Liver (tissue), 9 donors: ENCODE data around the gene OR6K6. TPM values are rescaled to one million over a fixed set of nuclear protein-coding genes. Genes with fewer than 3 reads are reported as not detected.

Experiments
- DNase-seq: peaks from one replicate; pipeline ENCODE4 v3.0.0-alpha.2; 2017; ENCODE audit warnings: low spot score
- H3K27ac ChIP-seq, 2 donors: one replicate each; pipeline ENCODE4 v1.7.0; 2013; ENCODE audit warnings: inconsistent platforms in 2 of 2, low read length in 2 of 2, control low read depth in 1 of 2, low read depth in 1 of 2, mild to moderate bottlenecking in 1 of 2
- H3K27me3 ChIP-seq, 4 donors: one replicate each; pipeline versions ENCODE4 v1.6.1 to v1.7.0; 2013; ENCODE audit warnings: low read length in 3 of 4, inconsistent platforms in 1 of 4, mild to moderate bottlenecking in 1 of 4, moderate library complexity in 1 of 4; ENCODE audit not compliant: control insufficient read depth in 4 of 4, insufficient read depth in 4 of 4
- H3K36me3 ChIP-seq, 4 donors: one replicate each; pipeline versions ENCODE4 v1.6.1 to v1.7.0; 2013; ENCODE audit warnings: low read length in 3 of 4, mild to moderate bottlenecking in 3 of 4, low read depth in 1 of 4, moderate library complexity in 1 of 4; ENCODE audit not compliant: control insufficient read depth in 4 of 4, insufficient read depth in 3 of 4
- H3K4me1 ChIP-seq, 4 donors: one replicate each; pipeline versions ENCODE4 v1.6.1 to v1.7.0; 2013; ENCODE audit warnings: low read length in 3 of 4, mild to moderate bottlenecking in 3 of 4, moderate library complexity in 1 of 4; ENCODE audit not compliant: control insufficient read depth in 4 of 4, insufficient read depth in 4 of 4
- H3K4me3 ChIP-seq, 3 donors: one replicate each; pipeline versions ENCODE4 v1.6.1 to v1.7.0; 2013; ENCODE audit warnings: low read length in 3 of 3, control low read depth in 1 of 3, low read depth in 1 of 3, mild to moderate bottlenecking in 1 of 3
- H3K9ac ChIP-seq, 2 donors: one replicate each; pipeline ENCODE4 v1.7.0; 2013; ENCODE audit warnings: low read length in 2 of 2, mild to moderate bottlenecking in 2 of 2, moderate library complexity in 2 of 2, control low read depth in 1 of 2, low read depth in 1 of 2
- H3K9me3 ChIP-seq, 4 donors: one replicate each; pipeline versions ENCODE4 v1.6.1 to v1.7.0; 2013; ENCODE audit warnings: low read length in 3 of 4; ENCODE audit not compliant: control insufficient read depth in 4 of 4
- EGR1 ChIP-seq, 2 donors: IDR thresholded peaks; 2 replicates each; pipeline ENCODE4 v1.6.1; 2016 to 2018; ENCODE audit warnings: antibody characterized with exemption in 2 of 2, low read depth in 2 of 2
- FOXA1 ChIP-seq: IDR thresholded peaks from 2 replicates; pipeline ENCODE4 v1.6.1; 2016; ENCODE audit warnings: antibody characterized with exemption
- FOXA2 ChIP-seq: IDR thresholded peaks from 2 replicates; pipeline ENCODE4 v1.6.1; 2016; ENCODE audit warnings: antibody characterized with exemption
- GABPA ChIP-seq, 2 donors: IDR thresholded peaks in 1 of 2; conservative IDR thresholded peaks in 1 of 2; 2 replicates each; pipeline ENCODE4 v1.6.1; 2016; ENCODE audit warnings: antibody characterized with exemption in 2 of 2, mild to moderate bottlenecking in 1 of 2, moderate library complexity in 1 of 2
- HNF4A ChIP-seq, 2 donors: conservative IDR thresholded peaks; 2 replicates each; pipeline ENCODE4 v1.6.1; 2016; ENCODE audit warnings: antibody characterized with exemption in 2 of 2, mild to moderate bottlenecking in 2 of 2
- HNF4G ChIP-seq: IDR thresholded peaks from 2 replicates; pipeline ENCODE4 v1.6.1; 2016; ENCODE audit warnings: antibody characterized with exemption
- JUND ChIP-seq, 2 donors: IDR thresholded peaks; 2 replicates each; pipeline ENCODE4 v1.6.1; 2016; ENCODE audit warnings: antibody characterized with exemption in 2 of 2
- NR2F2 ChIP-seq: IDR thresholded peaks from 2 replicates; pipeline ENCODE4 v1.6.1; 2016; ENCODE audit warnings: antibody characterized with exemption
- RAD21 ChIP-seq, 2 donors: IDR thresholded peaks; 2 replicates each; pipeline ENCODE4 v1.6.1; 2016; ENCODE audit warnings: antibody characterized with exemption in 2 of 2, mild to moderate bottlenecking in 2 of 2
- SP1 ChIP-seq: IDR thresholded peaks from 2 replicates; pipeline ENCODE4 v1.6.1; 2018; ENCODE audit warnings: antibody characterized with exemption, mild to moderate bottlenecking
- TAF1 ChIP-seq: conservative IDR thresholded peaks from 2 replicates; pipeline ENCODE4 v1.6.1; 2016; ENCODE audit warnings: antibody characterized with exemption, mild to moderate bottlenecking
- YY1 ChIP-seq: IDR thresholded peaks from 2 replicates; pipeline ENCODE4 v1.6.1; 2016; ENCODE audit warnings: antibody characterized with exemption, mild to moderate bottlenecking
- WGBS: extraction: QIAGEN DNeasy Blood & Tissue Kit; methylation state at CpG from one replicate; pipeline ENCODE4 v1.1.7; 2013; 5-methylcytosine and 5-hydroxymethylcytosine counted together
- polyA plus RNA-seq, 2 donors: library from polyadenylated mRNA; stranded (reverse) in 1 of 2; unstranded in 1 of 2; fragments of 200-250 nt in 1 of 2; fragments of >200 nt in 1 of 2; fragmentation: Nextera tagmentation in 1 of 2; extraction: Ambion mirVana in 1 of 2; gene quantifications; one replicate each; pipeline versions ENCODE4 v1.2.1 to v1.2.3, GENCODE V29; 2013 to 2015
- total RNA-seq, 2 donors: library from RNA; depleted of rRNA; stranded (reverse); fragments of >200 nt; gene quantifications; one replicate each; pipeline ENCODE4 v1.2.3, GENCODE V29; 2014
- TF ChIP-seq, protein P1 (sequence below): IDR thresholded peaks from 2 replicates; pipeline ENCODE4 v1.6.1; 2016; ENCODE audit warnings: antibody characterized with exemption
- TF ChIP-seq, protein P2 (sequence below): IDR thresholded peaks from 2 replicates; pipeline ENCODE4 v1.6.1; 2016; ENCODE audit warnings: antibody characterized with exemption
- TF ChIP-seq, protein P3 (sequence below): IDR thresholded peaks from 2 replicates; pipeline ENCODE4 v1.6.1; 2016; ENCODE audit warnings: antibody characterized with exemption
- TF ChIP-seq, protein P4 (sequence below): IDR thresholded peaks from 2 replicates; pipeline ENCODE4 v1.6.1; 2016; ENCODE audit warnings: antibody characterized with exemption, mild to moderate bottlenecking
- TF ChIP-seq, protein P5 (sequence below): fragments of 150-350 bp; IDR thresholded peaks from 2 replicates; pipeline ENCODE4 v1.5.1; 2017; ENCODE audit warnings: improper control_type of control experiment, low read depth, low read length; ENCODE audit not compliant: missing input control
- donor health status: healthy.
- donor health status: healthy.
- donor health status: healthy.
- donor health status: healthy.
- donor health status: healthy.

OR6K6 gene, protein sequence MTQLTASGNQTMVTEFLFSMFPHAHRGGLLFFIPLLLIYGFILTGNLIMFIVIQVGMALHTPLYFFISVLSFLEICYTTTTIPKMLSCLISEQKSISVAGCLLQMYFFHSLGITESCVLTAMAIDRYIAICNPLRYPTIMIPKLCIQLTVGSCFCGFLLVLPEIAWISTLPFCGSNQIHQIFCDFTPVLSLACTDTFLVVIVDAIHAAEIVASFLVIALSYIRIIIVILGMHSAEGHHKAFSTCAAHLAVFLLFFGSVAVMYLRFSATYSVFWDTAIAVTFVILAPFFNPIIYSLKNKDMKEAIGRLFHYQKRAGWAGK
- not detected for total RNA-seq
- not detected for polyA plus RNA-seq

DNA sequence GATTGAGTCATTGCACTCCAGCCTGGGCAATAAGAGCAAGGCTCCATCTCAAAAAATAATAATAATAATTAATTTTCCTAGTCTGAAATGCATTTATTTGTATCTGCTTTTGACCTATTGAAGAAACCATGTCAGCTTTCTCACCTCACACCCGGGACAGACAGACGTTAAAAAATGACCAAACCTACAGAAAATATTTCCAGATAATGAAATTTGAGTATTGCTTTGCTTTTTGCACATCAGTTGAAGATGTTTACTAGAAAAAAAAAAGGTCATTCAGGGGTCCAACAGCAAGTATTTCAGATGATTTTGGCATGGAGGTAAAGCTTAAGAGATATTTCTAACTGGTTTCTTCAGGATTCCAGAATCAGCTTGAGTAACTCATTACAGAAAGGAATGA lies at the start of gene OR6K6:
TSS of gene OR6K6 (plus strand) at position 301 of the 400 bp plus-strand sequence. CDS start 168 bp downstream, outside the sequence.
- Histone ChIP-seq H3K36me3 (no peaks in the 10 kb centered on the region), H3K4me3 (no peak within 1 kb of the TSS), H3K27me3 (no peaks in the 10 kb centered on the region), H3K4me1 (no peaks in the 10 kb centered on the region), H3K9me3 (peaks cover 0 to 2% (median 0%) of the 10 kb centered on the region in 4 donors), H3K27ac (no peak within 1 kb of the TSS), H3K9ac (no peak within 1 kb of the TSS)
- no peak for DNase-seq
- WGBS: 78% methylated on average over 2 of the region's 2 CpGs
- TF ChIP-seq, protein P1, sequence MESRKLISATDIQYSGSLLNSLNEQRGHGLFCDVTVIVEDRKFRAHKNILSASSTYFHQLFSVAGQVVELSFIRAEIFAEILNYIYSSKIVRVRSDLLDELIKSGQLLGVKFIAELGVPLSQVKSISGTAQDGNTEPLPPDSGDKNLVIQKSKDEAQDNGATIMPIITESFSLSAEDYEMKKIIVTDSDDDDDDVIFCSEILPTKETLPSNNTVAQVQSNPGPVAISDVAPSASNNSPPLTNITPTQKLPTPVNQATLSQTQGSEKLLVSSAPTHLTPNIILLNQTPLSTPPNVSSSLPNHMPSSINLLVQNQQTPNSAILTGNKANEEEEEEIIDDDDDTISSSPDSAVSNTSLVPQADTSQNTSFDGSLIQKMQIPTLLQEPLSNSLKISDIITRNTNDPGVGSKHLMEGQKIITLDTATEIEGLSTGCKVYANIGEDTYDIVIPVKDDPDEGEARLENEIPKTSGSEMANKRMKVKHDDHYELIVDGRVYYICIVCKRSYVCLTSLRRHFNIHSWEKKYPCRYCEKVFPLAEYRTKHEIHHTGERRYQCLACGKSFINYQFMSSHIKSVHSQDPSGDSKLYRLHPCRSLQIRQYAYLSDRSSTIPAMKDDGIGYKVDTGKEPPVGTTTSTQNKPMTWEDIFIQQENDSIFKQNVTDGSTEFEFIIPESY: no peak
- TF ChIP-seq, protein P2, sequence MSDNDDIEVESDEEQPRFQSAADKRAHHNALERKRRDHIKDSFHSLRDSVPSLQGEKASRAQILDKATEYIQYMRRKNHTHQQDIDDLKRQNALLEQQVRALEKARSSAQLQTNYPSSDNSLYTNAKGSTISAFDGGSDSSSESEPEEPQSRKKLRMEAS: no peak
- no peak for TF ChIP-seq FOXA2
- TF ChIP-seq, protein P3, sequence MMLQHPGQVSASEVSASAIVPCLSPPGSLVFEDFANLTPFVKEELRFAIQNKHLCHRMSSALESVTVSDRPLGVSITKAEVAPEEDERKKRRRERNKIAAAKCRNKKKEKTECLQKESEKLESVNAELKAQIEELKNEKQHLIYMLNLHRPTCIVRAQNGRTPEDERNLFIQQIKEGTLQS: no peak

DNA sequence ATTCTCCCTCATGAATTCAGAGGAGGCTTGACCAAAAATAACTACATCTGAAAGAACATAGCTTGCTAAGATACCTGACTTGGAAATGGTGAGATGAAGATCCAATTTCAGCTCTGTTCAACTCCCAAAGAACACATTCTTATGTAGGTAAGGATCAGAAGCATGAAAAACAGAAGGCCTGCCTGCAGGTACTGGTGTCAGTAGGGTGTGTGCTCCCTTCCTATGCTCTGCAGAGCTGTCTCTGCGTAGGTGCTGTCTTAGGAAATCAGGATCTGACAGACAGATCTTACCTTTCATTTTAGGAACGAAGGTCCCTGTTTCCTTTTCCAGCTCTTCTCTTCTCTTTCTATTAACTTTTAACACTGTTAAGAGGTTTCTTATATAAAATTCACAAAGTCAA lies 48.4 kb upstream of the OR6K6 start:
- H3K4me3 ChIP-seq: no peak overlapping the region
- H3K27ac ChIP-seq: no peak overlapping the region
- no peaks in the 10 kb centered on the region for H3K4me1 ChIP-seq
- H3K9ac ChIP-seq: no peak overlapping the region
- H3K9me3 ChIP-seq: no peaks in the 10 kb centered on the region
- WGBS: 61% methylated on average over 2 of the region's 2 CpGs
- H3K36me3 ChIP-seq: no peaks in the 10 kb centered on the region
- TF ChIP-seq RAD21 (IDR thresholded peaks at IDR 0.05): no peak
- TF ChIP-seq GABPA (IDR thresholded peaks at IDR 0.05 in 1 of 2, conservative IDR thresholded peaks at IDR 0.05 in 1 of 2): no peak
- TF ChIP-seq FOXA2: no peak
- no peak for TF ChIP-seq JUND (IDR thresholded peaks at IDR 0.05)
- no peak for TF ChIP-seq SP1
- TF ChIP-seq NR2F2: no peak
- TF ChIP-seq, protein P1: no peak
- TF ChIP-seq YY1: no peak
- TF ChIP-seq, protein P4, sequence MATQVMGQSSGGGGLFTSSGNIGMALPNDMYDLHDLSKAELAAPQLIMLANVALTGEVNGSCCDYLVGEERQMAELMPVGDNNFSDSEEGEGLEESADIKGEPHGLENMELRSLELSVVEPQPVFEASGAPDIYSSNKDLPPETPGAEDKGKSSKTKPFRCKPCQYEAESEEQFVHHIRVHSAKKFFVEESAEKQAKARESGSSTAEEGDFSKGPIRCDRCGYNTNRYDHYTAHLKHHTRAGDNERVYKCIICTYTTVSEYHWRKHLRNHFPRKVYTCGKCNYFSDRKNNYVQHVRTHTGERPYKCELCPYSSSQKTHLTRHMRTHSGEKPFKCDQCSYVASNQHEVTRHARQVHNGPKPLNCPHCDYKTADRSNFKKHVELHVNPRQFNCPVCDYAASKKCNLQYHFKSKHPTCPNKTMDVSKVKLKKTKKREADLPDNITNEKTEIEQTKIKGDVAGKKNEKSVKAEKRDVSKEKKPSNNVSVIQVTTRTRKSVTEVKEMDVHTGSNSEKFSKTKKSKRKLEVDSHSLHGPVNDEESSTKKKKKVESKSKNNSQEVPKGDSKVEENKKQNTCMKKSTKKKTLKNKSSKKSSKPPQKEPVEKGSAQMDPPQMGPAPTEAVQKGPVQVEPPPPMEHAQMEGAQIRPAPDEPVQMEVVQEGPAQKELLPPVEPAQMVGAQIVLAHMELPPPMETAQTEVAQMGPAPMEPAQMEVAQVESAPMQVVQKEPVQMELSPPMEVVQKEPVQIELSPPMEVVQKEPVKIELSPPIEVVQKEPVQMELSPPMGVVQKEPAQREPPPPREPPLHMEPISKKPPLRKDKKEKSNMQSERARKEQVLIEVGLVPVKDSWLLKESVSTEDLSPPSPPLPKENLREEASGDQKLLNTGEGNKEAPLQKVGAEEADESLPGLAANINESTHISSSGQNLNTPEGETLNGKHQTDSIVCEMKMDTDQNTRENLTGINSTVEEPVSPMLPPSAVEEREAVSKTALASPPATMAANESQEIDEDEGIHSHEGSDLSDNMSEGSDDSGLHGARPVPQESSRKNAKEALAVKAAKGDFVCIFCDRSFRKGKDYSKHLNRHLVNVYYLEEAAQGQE: no peak
- TF ChIP-seq HNF4A (conservative IDR thresholded peaks at IDR 0.05): no peak
- TF ChIP-seq TAF1: no peak
- TF ChIP-seq, protein P2: no peak
- no peak for TF ChIP-seq FOXA1
- no peak for TF ChIP-seq EGR1 (IDR thresholded peaks at IDR 0.05; ENCODE audit: low read depth in 2 of 2)
- TF ChIP-seq HNF4G: no peak
- TF ChIP-seq, protein P5, sequence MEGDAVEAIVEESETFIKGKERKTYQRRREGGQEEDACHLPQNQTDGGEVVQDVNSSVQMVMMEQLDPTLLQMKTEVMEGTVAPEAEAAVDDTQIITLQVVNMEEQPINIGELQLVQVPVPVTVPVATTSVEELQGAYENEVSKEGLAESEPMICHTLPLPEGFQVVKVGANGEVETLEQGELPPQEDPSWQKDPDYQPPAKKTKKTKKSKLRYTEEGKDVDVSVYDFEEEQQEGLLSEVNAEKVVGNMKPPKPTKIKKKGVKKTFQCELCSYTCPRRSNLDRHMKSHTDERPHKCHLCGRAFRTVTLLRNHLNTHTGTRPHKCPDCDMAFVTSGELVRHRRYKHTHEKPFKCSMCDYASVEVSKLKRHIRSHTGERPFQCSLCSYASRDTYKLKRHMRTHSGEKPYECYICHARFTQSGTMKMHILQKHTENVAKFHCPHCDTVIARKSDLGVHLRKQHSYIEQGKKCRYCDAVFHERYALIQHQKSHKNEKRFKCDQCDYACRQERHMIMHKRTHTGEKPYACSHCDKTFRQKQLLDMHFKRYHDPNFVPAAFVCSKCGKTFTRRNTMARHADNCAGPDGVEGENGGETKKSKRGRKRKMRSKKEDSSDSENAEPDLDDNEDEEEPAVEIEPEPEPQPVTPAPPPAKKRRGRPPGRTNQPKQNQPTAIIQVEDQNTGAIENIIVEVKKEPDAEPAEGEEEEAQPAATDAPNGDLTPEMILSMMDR: no peak
- TF ChIP-seq, protein P3: no peak
- DNase-seq: no peak
- no peaks in the 10 kb centered on the region for H3K27me3 ChIP-seq
